ENCODE results near the gene COL2A1.

Gene COL2A1

DNA sequence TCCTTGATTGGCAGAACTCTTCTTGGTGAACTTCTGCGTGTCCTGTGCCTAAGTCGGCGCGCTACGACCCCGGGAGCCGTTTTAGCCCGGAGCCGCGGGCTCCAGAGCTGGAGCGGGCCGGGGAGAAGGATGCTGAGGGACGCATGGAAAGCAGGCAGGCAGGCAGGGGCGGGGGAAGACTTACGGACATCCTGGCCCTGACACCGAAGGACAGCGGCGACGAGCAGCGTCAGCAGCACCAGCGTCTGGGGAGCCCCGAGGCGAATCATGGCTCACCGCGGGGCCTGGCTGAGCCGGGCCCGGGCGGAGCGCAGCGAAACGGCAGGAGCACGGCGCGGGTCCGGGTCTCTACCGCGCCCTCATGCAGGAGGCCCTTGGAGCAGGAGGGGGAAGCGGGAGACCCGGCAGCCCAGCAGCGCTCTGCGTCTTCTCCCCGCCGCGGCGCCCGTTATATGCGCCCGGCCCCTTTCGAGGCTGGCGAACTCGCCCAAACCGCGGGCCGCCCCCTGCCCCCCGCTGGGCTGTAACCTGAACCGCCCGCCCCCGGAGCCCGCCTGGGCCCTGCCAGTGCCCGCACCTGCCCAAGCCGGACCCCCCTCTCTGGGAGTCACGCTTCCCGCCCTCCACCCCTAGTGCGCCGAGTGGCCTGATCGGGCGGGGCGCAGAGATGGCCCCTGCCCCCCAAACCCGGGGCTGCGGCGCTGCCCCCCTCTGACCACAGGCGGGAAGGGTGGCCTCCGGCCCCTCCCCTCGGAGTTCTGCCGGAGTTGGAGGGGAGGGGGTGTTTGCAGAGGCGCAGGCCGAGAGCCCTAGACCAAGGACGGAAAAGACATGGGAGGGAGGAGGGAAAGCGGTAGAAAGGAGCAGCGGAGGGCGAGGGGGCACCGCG is at the start of gene COL2A1:
Gene COL2A1 (minus strand): TSS at position 424 of the 889 bp plus-strand sequence. CDS start 155 bp downstream, at position 269.
- DNase-seq, result no peak

DNA sequence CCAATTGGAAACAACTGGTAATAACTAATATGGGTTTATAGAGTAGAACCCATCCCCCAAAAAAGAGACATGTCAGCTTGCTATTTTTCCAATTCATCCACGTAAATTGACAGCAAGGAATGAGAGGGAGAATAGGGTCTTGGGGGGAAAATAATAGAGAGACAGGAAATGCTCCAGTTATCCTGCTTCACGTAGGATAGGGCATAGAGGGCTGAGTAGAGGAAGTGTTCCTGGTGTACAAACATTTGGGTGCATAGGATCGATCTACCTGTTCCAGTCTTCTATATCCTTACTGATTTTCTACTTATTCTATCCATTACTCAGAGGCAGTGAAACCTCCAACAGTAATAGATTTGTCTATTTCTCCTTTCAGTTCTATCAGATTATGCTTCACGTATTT is 49.6 kb upstream of the COL2A1 start:
- DNase-seq, result no peak

DNA sequence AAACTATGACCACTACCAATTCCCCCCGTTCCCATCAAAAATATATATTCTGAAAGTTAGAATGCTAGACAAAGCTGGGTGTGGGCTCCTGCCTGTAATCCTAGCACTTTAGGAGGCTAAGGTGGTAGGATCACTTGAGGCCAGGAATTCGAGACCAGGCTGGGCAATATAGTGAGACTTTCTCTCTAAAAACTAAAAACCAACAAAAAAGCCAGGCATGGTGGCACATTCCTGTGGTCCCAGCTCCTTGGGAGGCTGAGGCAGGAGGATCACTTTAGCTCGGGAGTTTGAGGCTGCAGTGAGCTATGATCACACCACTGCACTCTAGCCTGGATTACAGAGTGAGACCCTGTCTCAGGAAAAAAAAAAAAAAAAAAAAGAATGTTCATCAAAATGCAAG is 48.8 kb upstream of the COL2A1 start:
- no peak for DNase-seq

DNA sequence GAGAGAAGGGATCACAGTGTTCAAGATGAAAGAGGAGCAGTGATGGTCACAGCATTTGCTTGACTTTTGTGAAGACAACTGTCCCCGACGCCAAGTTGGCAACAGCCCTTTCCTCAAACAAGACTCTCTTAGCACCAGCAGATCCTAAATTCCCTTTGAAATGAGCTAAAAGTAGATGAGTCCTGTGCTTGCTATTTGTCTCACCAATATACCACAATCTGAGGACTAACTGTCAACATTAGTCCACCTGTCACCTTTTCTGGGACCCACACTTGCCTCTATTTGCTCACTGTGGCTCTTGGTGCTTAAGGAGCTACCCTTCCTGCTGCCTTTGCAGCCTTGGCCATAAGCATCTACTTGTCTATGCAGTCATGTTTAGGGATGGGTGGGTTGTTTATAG is 47.4 kb upstream of the COL2A1 start:
- DNase-seq, result no peak

DNA sequence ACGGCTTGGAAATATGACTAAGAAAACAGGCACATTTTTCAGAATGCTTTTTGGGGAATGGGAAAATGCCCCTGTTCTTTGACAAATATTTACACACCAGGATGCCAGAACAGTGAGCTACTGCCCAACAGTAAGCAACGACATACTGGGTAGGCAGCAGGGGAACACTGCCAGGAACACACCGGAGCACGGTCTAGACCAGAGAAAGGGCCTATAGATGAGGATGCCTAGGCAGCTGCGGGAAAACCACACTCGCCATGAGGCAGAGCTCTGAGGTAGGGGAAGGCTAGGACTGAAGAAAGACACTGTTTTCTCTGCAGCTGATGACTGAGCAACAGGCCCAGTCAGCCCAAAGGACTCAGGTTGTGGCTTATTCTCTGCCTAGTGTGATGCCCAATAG is 45.9 kb upstream of the COL2A1 start:
- DNase-seq, result no peak

DNA sequence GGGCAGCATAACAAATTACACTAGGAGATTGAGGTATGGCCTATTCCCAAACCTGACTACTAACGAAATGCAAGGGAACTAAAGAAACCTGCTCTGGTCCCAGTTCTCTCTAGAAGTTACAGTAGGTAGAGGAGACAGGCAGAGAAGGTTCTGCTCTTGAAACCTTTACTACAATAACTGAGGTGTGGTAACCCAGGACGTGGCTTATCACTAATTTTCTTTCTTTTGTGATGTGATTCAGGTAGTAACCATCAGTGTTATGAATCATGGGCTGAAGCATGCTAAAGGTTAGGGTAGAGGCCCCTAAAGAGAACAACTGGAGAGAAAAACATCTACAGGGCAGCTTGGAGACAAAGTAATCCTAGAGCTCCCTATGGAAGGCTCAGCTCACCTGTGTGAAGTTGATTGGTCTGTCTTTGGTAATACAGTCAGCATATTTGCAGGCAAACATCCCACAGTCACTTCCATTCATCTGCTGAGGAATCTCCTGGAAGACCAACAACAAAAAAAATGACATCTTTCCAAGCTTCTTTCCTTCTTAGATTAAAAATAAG is 41.8 kb upstream of the COL2A1 start:
- no peak for DNase-seq

DNA sequence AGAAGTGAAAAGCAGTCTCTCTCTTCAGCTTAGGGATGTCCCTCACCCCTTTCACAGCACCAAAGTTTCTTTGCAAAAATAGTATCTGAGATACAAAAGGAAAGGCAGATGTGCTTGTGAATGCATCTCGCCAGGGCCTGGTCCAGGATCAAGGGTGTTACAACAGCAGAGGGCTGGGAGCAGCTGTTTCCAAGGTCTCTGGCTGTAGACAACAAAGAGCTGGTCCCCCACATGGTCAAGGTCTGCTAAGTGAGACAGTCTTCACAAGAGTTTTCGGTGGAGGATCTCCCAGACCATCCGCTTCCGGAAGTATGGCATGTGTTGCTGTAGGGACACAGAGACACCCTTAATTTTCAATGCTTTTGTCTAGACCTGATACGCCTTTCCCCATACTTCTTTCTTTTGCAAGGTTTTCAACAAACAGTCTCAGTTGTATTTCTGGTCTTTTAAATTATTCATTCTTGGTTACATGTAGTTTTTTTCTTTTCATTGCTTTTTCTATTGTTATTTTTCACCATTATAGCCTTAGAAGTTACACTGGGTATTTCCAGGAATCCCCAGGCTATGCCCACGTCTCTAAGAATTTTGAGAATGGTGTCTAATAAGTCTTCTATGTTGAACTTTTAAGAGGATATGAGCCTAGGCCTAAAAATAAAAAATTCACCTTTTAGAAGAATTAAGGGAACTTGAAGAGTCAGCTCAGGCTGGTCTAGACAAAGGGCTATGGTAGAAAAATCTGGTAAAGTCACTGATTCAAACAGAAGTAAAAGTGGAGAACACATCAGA is 41.0 kb upstream of the COL2A1 start:
- no peak for DNase-seq

DNA sequence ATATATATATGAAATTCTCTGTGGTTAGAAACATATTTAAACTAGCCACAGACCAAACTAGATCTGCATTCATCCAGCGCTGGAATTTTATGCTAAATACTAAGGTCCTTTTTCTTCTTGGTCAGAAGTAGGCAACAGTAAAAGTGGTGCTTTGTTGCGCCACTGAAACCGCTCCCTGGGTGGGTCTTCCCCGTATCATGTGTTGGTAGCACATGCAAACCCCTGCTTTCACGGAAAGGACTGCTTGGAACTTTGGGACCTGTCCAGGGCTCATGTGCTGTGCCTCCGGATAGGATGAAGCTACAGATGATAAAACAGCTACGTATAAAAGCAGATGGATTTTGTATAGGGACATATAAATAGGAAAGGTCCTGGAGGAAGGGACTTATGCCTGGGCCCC is 40.1 kb upstream of the COL2A1 start:
- DNase-seq, result no peak

DNA sequence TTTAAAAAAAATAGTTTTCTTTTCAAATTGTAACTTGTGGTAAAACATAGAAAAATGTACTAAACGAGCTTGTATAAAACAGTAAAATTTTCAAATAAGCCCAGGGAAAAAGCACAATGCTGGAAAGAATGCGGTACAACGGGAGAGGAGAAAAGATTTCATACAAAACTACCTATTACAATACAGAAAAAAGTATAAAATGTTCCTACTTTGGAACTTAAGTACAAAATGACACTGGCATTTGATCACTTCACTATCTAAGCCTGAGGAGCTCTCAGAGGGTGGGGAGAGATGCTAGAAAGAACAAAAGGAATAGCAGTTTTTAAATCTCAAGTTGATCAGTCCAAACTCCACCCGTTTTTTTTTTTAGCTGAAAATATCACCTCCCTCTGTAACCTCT is 39.5 kb upstream of the COL2A1 start:
- no peak for DNase-seq

DNA sequence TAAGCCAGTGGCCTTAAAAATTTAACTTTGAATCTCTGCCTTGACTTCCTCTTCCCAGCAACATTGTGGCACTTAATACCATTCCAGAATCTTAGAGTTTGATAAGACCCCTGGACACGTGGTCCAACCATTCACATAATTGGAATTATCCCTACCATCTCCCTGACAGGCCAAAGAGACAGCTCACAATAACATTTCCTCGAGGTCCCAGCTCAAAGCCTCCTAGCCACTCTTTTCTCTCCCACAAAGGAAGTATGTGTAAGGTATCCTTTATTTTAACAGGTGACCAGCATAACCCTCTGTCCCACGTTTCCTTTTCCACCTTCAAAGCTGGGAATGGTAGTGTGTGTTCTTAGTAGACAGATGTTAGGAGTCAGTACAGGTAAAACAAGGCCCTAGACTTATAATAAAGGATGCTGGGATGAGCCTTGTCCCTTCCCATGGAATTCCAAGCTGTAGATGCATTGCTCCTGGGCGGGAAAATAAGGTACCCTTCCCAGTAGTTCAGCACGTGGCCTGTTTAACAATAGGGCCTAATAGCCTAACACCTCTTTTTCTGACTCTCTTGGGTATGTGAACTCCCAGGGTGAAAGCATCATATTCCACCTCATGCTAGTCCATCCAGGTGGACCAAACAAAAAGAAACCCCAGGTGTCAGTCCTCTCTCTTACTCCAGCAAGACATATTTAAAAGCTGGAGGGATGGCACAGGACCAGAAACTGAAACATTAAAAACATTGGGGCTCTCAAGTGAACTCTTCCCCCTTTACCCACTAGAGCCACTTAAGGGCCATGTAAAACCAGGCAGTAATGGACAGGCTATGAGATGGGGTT is 37.5 kb upstream of the COL2A1 start:
- no peak for DNase-seq

DNA sequence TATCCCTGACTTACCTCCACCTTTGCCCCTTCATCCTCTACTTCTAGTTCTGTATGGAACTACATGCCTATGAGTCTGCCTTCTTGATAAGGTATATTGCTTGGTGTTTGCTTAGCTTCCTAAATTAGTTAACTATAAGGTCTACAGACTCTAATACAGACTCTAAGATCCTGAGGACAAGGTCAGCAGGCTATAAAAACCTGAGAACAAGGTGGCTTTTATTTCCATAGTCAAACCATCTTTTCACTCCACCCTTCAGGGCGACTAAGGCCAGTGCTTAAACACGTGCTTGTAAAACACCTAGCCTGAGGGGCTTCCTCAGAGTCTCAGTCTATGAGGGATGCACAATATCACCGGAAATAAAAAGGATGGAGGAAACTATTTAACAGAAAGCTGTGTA is 36.1 kb upstream of the COL2A1 start:
- no peak for DNase-seq

DNA sequence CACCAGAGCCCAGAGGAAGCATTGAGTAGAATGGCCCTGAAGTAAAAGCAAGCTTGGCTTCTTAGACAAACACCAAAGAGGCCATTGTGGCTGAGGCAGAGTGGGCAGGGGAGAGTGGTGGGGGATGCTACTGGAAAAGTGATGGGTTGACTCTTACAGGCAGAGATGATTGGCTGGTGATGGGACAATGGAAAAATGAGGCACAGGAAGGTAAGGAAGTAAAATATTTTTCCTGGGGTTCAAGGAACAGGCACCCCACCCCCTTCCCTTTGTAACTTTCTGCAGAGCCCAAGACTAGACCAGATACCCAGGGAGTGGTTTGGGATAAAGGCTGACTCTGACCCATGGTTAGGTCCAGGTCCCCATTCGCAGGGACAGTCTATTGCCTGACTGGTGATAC is 34.9 kb upstream of the COL2A1 start:
- no peak for DNase-seq

DNA sequence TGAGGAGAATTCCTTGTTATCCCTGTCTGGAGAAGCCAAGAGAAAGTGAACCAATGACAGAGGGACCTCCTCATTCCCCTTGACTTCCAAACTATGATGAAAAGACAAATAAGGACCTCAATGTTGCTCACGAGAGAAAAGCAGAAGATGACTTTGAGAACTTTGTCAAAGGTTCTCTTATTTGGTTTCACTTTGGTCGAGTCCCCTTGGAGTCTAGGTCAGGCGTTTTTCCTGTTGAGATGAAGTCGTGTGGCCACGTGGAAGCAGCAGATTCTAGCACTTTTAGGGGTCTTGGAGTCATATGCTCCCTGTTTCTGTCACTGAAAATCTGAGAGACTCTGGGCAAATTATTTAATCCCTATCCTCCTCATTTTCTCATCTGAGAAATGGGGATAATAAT is 33.8 kb upstream of the COL2A1 start:
- no peak for DNase-seq

DNA sequence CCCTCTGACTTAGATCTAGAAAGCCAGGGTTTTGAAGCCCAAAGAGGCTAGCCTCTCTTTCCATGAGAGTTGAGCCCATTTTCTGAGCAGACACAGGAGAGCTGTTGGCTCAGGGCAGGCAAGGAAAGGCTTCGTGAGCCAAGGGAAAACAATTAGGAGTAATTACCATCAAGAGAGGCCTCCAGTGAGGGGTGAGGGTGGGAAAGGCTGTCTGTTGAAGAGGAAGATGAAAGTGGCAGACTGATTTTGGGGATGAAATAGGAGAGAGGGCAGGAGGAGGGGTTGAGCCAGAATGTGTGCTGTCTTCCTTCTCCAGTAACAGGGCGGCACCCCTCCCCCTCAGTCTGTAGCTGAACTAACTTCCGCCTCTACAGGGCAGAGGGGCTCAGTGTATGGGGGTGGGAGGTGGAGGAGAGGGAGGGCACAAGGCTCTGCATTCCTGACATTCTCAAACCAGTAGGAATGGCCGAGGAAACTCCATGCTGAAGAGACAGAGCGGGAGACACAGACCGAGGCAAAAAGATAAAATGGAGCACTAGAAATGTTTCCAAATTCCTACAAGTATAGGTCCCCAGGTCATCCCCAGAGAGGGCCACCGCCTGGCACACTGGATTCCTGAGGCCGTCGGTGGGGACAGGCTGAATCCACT is 33.1 kb upstream of the COL2A1 start:
- DNase-seq, result no peak

DNA sequence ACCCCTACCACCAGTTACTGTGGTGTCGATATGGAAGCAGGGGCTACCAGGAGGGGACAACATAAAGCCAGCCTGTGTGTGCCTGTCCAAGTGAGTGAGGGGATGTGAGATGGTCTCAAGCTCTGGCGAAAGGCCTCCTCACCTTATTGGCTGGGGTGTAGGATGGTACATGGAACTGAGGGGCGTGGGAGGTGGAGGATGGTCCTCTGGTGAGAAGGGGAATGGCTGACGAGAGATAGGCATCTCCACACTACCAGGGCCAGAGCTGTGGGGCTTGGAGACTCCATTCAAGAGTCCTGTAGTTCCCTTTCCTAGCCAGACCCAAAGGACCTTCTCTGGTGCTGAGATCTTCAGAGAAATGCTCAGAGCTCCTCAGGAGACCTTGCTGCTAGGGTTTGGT is 32.5 kb upstream of the COL2A1 start:
- DNase-seq, result no peak

DNA sequence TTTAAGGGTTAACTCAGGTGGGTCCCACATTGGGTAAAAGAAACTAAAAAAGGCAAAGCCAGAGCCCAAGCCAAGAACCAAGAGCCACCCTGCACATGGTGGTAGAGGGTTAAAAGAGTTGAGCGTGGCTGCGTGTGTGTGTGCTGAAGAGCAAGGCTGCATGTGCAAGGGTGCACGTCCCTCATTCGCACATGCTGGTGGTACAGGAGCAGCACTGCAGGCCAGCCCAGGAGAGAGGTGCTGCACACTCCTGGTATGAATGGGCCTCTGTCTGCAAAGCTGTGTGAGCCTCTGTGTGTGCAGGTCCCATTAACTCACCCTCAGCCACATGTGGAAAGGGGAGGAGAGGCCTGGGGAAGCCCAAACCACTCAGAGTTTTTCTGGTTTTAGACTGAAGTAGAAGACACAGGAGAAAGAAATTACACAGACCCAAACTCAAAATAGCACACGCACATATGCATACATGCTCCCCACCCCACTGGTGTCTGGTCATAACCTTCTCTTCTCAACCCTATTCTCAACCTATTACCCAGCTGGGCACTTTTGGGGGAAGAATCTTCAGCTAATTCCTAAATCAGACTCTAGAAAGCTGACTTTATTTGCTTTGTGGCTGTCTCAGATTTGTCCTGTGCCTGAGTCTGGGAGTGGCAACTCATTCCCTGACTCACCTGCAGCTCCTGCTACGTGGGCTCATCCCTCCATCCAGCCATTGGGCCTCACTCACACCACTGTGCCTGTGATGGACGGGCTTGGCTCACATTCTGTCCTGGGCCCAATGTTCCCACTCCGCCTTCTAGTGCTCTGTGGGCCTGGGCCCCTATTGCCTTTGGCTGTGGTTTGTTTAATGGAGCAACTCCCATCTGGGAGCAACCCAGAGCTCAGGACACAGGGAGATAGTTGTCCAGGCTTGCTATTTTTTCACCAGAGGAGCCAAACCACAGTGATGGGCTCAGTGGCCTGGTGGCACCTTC is 30.8 kb upstream of the COL2A1 start:
- DNase-seq, result no peak

DNA sequence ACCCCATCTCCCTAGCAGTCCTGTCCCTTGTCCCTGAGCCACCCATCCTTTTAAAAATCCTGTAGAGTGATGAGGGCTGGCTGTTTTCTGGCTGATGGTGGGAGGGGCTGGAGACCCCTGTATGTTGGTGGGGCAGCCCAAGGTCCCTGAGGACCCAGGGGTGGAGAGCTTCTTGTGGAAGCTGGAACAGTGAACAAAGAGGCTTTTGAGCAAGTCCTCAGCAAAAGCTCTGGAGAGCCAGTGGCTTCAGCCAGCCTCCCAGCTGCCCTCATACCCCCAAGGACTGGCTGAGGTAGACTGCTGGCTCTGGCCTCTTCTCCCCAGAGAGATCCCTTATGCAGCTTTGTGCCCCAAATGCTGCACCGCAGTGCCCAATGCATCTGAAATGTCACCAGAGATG is 29.2 kb upstream of the COL2A1 start:
- DNase-seq, result no peak

DNA sequence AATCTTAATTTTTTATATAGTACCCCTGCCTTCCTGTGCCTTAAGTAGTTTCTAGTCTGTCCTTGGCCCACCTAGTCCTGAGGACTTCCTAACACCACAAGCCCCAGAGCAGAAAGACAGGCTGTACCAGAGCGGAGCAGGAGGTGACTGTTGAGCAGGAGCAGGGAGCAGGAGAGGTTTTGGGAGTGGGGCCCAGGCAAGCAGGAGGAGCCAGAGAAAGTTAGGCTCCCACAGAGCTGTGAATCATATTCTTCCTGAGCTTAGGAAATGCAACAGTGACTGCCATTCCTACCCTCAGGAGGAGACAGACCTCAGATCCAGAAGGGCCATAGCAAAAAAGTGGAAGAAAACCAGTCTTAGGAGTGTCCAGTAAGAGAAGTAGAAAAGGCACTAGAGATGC is 28.3 kb upstream of the COL2A1 start:
- DNase-seq, result no peak

DNA sequence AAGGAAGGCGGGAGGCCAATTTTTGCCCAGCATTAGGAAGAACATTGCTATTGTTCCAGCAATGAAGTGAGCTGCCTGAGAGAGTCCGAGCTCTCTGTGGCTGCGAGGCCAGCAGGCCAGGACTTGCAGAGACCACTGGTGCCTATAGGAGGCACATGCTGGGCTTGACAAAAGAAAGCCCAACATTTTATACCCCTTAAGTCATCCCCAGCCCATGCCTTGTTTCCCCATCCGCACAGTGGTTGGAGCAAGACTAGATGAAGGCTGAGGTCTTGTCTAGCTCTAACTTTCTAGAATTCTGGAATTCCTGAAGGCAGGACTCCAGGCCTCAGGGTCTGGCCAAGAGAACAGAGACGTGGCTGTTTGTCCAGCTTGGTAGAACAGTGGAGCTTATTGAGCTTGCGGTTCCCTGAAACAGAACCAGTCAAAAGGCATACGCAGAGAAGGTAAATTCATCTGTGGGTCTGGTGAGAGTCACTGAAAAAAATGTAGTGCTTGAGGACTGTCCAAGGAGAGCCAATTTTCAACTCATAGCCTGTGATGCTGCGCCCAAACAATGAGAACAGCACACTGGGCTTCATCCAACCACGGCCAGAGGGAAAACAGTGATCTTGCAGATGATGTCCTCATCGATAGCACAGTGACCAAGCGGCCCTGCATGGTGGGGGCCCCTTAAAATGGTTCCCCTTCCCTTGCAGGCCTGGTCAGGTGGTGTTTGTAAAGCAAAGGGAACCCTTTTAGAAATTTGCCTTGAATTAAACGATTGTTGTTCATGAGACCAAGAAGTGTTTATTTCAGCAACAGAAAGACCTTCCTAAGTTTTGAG is 27.1 kb upstream of the COL2A1 start:
- DNase-seq, result no peak

DNA sequence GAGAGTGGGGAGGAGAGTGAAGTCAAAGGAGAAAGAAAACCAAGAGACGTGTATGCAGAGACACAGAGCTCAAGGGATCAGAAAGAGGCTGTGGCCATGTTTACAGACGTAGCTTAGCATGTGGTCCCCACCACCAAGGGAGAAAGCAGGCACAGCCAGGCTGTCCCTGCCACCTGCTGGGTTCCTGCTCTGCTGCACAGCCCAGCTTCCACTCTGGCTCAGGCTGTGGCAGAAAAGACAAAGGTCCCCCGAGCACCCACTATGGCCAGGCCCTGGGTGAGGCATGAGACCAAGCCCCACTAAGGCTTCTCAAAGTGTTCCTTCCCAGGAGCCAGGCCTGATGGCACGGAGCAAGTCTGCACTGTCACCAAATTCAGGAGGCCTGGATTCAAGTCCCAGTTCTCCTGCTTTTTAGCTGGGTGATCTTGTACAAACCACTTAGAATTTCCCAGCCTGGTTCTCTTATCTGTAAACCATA is 25.9 kb upstream of the COL2A1 start:
- DNase-seq, result no peak

All from NCI-H2029 (cell line).